B cell (primary cell): ENCODE results near the gene ST8SIA2.

Source experiments
- CTCF ChIP-seq: fragments of 200-600 bp; IDR thresholded peaks from one replicate; pipeline ENCODE4 v1.8.0; 2022; ENCODE audit warnings: antibody characterized with exemption, mild to moderate bottlenecking
- EZH2 ChIP-seq: IDR thresholded peaks from 2 replicates; pipeline ENCODE4 v1.6.1; 2012; ENCODE audit warnings: borderline replicate concordance, low read depth, mild to moderate bottlenecking, moderate library complexity, low read length; ENCODE audit not compliant: insufficient read depth, poor library complexity, severe bottlenecking

- TF ChIP-seq CTCF (no peak), EZH2 (no peak)
These were observed 58.5 kb downstream of the ST8SIA2 start for GRCh38 chr15:92452143-92452542.
